Mucosa of descending colon (tissue), 3 donors: Measurements from ENCODE around the gene SOCS2. TPM values are rescaled to one million over a fixed set of nuclear protein-coding genes. Genes with fewer than 3 reads are reported as not detected.

ENCODE experiments used
- ATAC-seq: fragments of 200-7000 bp; cut with Tn5 transposase; one replicate; pipeline ENCODE4 v1.9.1; 2020; ENCODE audit warnings: mild to moderate bottlenecking, moderate library complexity
- DNase-seq, 3 donors: peaks; one replicate each; pipeline ENCODE4 v3.0.0-alpha.2; 2020
- H3K36me3 ChIP-seq: fragments of 200-600 bp; one replicate; pipeline ENCODE4 v1.8.0; 2021; ENCODE audit warnings: low read depth, mild to moderate bottlenecking
- H3K4me1 ChIP-seq: fragments of 200-600 bp; one replicate; pipeline ENCODE4 v1.8.0; 2021; ENCODE audit warnings: low read depth, mild to moderate bottlenecking
- H3K4me3 ChIP-seq: fragments of 200-600 bp; one replicate; pipeline ENCODE4 v1.8.0; 2021; ENCODE audit warnings: mild to moderate bottlenecking
- H3K9me3 ChIP-seq: fragments of 200-600 bp; one replicate; pipeline ENCODE4 v1.8.0; 2021; ENCODE audit warnings: mild to moderate bottlenecking
- intact Hi-C, 2 donors: fragments of 100-400 bp; cut with DNase I in 1 of 2; cut with micrococcal nuclease in 1 of 2; formaldehyde crosslinking; loops; one replicate each; pipeline versions ENCODE4 v1.11.0 to v1.11.1; 2022; cut with DNase I, micrococcal nuclease
- total RNA-seq, 3 donors: library from RNA; stranded (reverse); fragmentation: NEBNext Ultra II Directional in 2 of 3; extraction: Animal tissue kit (Norgen Biotek cat#: 25700) in 2 of 3; gene quantifications; one replicate each; pipeline versions ENCODE4 v1.2.1 to v1.2.4, GENCODE V29; 2021 to 2023
- TF ChIP-seq, protein P1 (sequence below): fragments of 200-600 bp; IDR thresholded peaks from one replicate; pipeline ENCODE4 v1.8.0; 2022; ENCODE audit warnings: antibody characterized with exemption, mild to moderate bottlenecking
- donor health status: DM: no; HTN: no; CAD: no; lungs with moderate emphysema.
- donor health status: DM: no; HTN: no; CAD: no.
- donor health status: DM: no; HTN: yes; CAD: no.

Gene SOCS2
- total RNA-seq, 3 donors from 2014 or later: 23.3 to 40.7 (median 27.6) TPM

DNA sequence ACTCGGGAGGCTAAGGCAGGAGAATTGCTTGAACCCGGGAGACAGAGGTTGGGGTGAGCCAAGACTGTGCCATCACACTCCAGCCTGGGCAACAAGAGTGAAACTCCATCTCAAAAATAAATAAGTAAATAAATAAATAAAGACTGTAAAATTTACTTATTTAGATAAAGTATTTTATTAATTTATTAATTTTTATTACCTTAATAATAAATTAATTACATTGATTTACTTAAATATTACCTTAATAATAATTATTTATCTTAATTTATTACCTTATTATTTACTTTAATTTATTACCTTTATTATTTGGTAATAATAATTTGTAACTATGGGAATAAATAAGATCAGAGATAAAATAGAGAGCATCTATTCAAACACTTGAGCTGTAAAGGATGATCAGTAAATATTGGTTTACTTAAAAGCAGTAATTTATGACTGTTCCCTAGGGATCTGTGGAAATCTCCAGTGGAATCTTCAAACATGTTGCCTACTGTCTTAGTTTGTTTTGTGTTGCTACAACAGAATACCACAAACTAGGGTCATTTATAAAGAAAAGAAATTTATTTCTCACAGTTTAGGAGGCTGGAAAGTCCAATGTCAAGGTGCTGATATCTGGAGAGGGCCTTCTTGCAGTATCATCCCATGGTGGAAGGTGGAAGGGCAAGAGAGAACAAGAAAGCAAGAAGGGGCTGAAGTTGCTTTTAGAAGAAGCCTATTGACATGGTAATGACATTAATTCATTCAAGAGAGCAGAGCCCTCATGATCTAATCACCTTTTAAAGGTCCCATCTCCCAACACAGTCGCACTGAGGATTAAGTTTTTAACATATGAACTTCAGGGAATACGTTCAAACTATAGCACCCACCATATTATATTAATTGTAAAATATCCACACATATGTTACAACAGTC is 37.1 kb downstream of the SOCS2 start:
- H3K9me3 ChIP-seq: no peaks in the 10 kb centered on the region
- TF ChIP-seq, protein P1, sequence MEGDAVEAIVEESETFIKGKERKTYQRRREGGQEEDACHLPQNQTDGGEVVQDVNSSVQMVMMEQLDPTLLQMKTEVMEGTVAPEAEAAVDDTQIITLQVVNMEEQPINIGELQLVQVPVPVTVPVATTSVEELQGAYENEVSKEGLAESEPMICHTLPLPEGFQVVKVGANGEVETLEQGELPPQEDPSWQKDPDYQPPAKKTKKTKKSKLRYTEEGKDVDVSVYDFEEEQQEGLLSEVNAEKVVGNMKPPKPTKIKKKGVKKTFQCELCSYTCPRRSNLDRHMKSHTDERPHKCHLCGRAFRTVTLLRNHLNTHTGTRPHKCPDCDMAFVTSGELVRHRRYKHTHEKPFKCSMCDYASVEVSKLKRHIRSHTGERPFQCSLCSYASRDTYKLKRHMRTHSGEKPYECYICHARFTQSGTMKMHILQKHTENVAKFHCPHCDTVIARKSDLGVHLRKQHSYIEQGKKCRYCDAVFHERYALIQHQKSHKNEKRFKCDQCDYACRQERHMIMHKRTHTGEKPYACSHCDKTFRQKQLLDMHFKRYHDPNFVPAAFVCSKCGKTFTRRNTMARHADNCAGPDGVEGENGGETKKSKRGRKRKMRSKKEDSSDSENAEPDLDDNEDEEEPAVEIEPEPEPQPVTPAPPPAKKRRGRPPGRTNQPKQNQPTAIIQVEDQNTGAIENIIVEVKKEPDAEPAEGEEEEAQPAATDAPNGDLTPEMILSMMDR: no peak
- DNase-seq (no peak), ATAC-seq (no peak)
- intact Hi-C loops: no loop called here
- H3K4me3 ChIP-seq: no peak overlapping the region
- H3K4me1 ChIP-seq: no peaks in the 10 kb centered on the region
- H3K36me3 ChIP-seq: no peaks in the 10 kb centered on the region

DNA sequence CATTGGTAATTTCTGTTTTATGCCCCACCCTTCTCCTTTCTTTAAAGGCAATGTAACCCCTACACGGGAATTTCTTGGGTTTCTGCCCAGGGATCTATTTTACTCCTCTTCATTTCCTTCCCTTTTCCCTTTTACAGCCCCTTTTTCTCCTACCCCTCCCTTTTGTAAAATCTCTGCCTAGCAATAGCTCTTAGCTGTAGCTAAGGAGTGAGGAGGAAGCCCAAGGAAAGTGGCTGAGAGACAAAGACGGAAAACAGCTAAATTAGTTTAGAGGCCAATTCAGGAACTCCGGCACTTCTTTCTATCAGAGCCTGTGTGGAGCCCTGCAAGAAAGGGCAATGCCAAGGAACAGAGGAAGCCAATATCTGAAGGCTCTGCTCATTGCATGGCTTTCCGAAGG is 40.3 kb downstream of the SOCS2 start:
- Histone ChIP-seq H3K36me3 (no peaks in the 10 kb centered on the region), H3K4me3 (no peak overlapping the region), H3K4me1 (no peaks in the 10 kb centered on the region), H3K9me3 (no peaks in the 10 kb centered on the region)
- intact Hi-C loops: no loop called here
- ATAC-seq (no peak), DNase-seq (no peak)
- TF ChIP-seq, protein P1: no peak

DNA sequence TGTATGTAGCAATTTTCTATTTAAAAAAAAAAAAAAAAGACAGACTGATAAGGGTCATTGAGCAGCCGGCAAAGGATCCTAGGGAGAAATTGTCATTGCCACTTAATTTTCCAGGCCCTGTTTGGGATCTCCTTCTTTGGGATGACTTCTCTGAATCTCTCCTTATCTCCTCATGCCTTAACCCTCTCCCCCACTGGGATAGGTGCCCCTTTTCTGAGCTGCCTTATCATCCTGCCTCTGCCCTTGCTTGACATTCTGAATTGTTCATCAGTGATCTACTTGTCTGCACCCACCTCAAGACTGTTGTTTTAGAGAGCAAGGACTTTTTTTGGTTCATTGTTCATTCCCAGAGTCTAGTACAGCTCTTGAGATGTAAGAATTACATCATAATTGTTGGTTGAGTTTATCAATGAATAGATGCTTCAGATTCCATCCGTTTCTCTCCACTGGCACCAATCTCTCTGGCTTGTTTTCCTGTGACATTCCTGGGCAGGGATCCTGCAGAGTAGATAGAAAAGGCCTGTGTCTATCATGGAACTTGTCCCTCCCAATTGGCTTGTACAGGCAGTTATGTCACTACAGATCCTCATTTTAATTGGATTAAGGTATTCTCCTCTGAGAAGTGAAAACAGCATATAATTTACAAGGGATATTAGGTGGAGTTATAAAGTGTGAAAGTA is 42.6 kb downstream of the SOCS2 start:
- ATAC-seq (no peak), DNase-seq (no peak)
- no peaks in the 10 kb centered on the region for H3K36me3 ChIP-seq
- H3K9me3 ChIP-seq: no peaks in the 10 kb centered on the region
- TF ChIP-seq, protein P1: no peak
- no peaks in the 10 kb centered on the region for H3K4me1 ChIP-seq
- H3K4me3 ChIP-seq: no peak overlapping the region
- intact Hi-C loops: no loop called here

DNA sequence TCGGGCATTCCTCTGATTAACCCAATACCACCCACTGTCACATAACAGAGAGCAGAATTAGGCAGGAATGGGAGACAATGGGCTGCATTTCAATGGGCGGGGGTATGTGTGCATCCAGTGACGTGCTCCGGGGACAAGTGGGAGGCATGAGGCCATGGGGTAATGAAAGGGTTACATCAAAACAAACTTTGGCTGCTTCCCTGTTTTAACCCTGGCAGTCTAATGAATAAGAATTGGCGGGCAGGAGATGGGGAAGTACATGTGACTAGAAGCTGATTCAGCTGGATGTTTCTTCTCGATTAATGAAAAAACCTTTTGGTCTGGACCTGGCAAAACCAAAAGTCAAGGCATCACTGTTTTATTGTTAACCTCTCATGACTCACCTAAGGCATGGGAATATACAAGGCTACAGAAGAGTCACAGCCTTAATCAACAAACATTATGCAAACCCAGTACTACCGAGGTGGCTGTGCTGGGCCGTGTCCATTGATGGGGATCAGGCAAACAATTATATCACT is 44.2 kb downstream of the SOCS2 start:
- Histone ChIP-seq H3K9me3 (no peaks in the 10 kb centered on the region), H3K4me1 (no peaks in the 10 kb centered on the region), H3K36me3 (no peaks in the 10 kb centered on the region), H3K4me3 (no peak overlapping the region)
- ATAC-seq: no peak
- intact Hi-C loops: no loop called here
- TF ChIP-seq, protein P1: no peak
- no peak for DNase-seq

DNA sequence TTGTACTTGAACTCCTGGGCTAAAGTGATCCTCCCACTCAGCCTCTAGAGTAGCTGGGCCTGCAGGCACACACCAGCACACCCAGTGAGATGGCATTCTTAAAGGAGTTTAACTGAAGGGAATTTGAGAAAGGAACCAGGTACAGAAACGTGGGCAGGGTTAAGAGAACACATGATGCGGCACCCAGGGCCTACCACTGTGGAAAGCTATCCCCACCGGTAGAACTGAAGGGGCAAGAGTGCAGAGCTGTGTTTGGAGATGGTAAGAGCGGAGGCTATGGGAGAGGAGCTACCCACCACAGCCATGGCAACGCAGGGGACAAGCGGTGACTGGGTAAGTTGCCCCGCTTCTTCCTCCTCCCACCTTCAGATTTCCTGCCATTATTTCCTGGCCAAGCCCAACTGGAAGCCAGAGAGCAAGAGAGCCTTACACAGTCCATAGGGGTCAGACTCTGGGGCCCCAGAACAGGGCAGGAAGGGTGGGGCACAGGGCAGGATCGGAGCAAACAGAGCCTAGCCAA is 46.5 kb downstream of the SOCS2 start:
- no peak overlapping the region for H3K4me3 ChIP-seq
- ATAC-seq: no peak
- DNase-seq: no peak
- no peaks in the 10 kb centered on the region for H3K36me3 ChIP-seq
- H3K9me3 ChIP-seq: no peaks in the 10 kb centered on the region
- no peaks in the 10 kb centered on the region for H3K4me1 ChIP-seq
- intact Hi-C loops: no loop called here
- TF ChIP-seq, protein P1: no peak
